GM12878 (cell line): ENCODE results near the gene CCDC57. TPM values are rescaled to one million over a fixed set of nuclear protein-coding genes. Genes with fewer than 3 reads are reported as not detected.

Experiments used
- ATAC-seq: fragments of 200-7000 bp; cut with Tn5 transposase; 3 replicates; pipeline ENCODE4 v1.9.1; 2020; ENCODE audit warnings: mild to moderate bottlenecking, moderate library complexity
- BruUV-seq: library from RNA; stranded (reverse); fragments of 400-500 nt; replicated peaks from 2 replicates; lab custom pipeline; 2021; lab: Mats Ljungman, UMichigan
- CTCF ChIA-PET: fragments of 300-600 bp; sonication (Branson Sonifier 250); formaldehyde crosslinking; extraction: SDS; loops from one replicate; lab custom pipeline; 2021; ENCODE audit warnings: inconsistent platforms; lab: Yijun Ruan, JAX
- POLR2A ChIA-PET: fragments of 350-600 bp; formaldehyde crosslinking; extraction: SDS; loops from one replicate; lab custom pipeline; 2021; ENCODE audit warnings: inconsistent platforms; lab: Charles Lee
- RAD21 ChIA-PET: fragments of 300-600 bp; sonication (Branson Sonifier 250); formaldehyde crosslinking; loops from one replicate; lab custom pipeline; 2023; ENCODE audit warnings: antibody characterized with exemption; ENCODE audit not compliant: unreplicated experiment; lab: Charles Lee
- SMC1A ChIA-PET: fragments of 300-600 bp; sonication (Branson Sonifier 250); formaldehyde crosslinking; loops from one replicate; lab custom pipeline; 2023; ENCODE audit not compliant: unreplicated experiment, uncharacterized antibody; lab: Charles Lee
- DNase-seq: peaks from one replicate; pipeline ENCODE4 v3.0.0-alpha.2; 2011; ENCODE audit warnings: low read depth, low spot score
- FAIRE-seq: peaks from 3 replicates; lab custom pipeline; 2011; peaks lifted over from hg19 to GRCh38; lab: Jason Lieb, UNC
- H2AFZ ChIP-seq: 2 replicates; pipeline ENCODE4 v1.6.0; 2011; ENCODE audit warnings: low read depth, low read length, control low read depth; ENCODE audit not compliant: control insufficient read depth
- H3K27ac ChIP-seq: 2 replicates; pipeline ENCODE4 v1.5.1; 2011; ENCODE audit warnings: control low read depth; ENCODE audit not compliant: control insufficient read depth, insufficient read depth
- H3K27me3 ChIP-seq, 2 experiments: replicated peaks in 1 of 2; 2 replicates each; pipeline versions ENCODE4 v1.6.0 to v1.6.1; 2011; ENCODE audit warnings: low read length in 1 of 2; ENCODE audit not compliant: control insufficient read depth in 2 of 2, insufficient read depth in 2 of 2
- H3K36me3 ChIP-seq, 2 experiments: 2 replicates each; pipeline ENCODE4 v1.5.1; 2011; ENCODE audit warnings: low read length in 1 of 2; ENCODE audit not compliant: control insufficient read depth in 2 of 2, insufficient read depth in 2 of 2
- H3K4me1 ChIP-seq: 2 replicates; pipeline ENCODE4 v1.6.1; 2011; ENCODE audit warnings: mild to moderate bottlenecking, low read length, moderate library complexity, mixed read lengths; ENCODE audit not compliant: control insufficient read depth, insufficient read depth
- H3K4me2 ChIP-seq: 2 replicates; pipeline ENCODE4 v1.6.0; 2011; ENCODE audit warnings: control low read depth; ENCODE audit not compliant: control insufficient read depth, insufficient read depth
- H3K4me3 ChIP-seq: fragments of 200-600 bp; sonication (generic); 2 replicates; pipeline ENCODE4 v1.5.1; 2016
- H3K79me2 ChIP-seq: 2 replicates; pipeline ENCODE4 v1.6.0; 2011; ENCODE audit warnings: low read length; ENCODE audit not compliant: control insufficient read depth, insufficient read depth
- H3K9ac ChIP-seq: 2 replicates; pipeline ENCODE4 v1.8.0; 2011; ENCODE audit warnings: low read length, control low read depth, mixed read lengths; ENCODE audit not compliant: control insufficient read depth, insufficient read depth
- H3K9me3 ChIP-seq: replicated peaks from 3 replicates; pipeline ENCODE4 v1.5.1; 2011; ENCODE audit warnings: mild to moderate bottlenecking, low read length; ENCODE audit not compliant: control insufficient read depth, insufficient read depth
- H4K20me1 ChIP-seq: 2 replicates; pipeline ENCODE4 v1.6.0; 2011; ENCODE audit not compliant: control insufficient read depth, insufficient read depth
- BMI1 ChIP-seq: fragments of 450-650 bp; IDR thresholded peaks from 2 replicates; pipeline ENCODE4 v1.6.1; 2016; ENCODE audit warnings: mild to moderate bottlenecking, moderate library complexity, borderline replicate concordance
- EP300 ChIP-seq, 2 experiments: fragments of 150-350 bp in 1 of 2; IDR thresholded peaks; 2 replicates each; pipeline ENCODE4 v1.6.1; 2011 to 2012; ENCODE audit warnings: low read depth in 2 of 2, low read length in 2 of 2, borderline replicate concordance in 1 of 2, improper control_type of control experiment in 1 of 2, inconsistent platforms in 1 of 2; ENCODE audit not compliant: control insufficient read depth in 1 of 2
- ESRRA ChIP-seq: IDR thresholded peaks from 2 replicates; pipeline ENCODE4 v1.6.1; 2012; ENCODE audit warnings: mild to moderate bottlenecking, low read length, improper control_type of control experiment
- EZH2 ChIP-seq: IDR thresholded peaks from 2 replicates; pipeline ENCODE4 v1.6.1; 2012; ENCODE audit warnings: low read depth, mild to moderate bottlenecking, control low read depth, inconsistent platforms, low read length, borderline replicate concordance; ENCODE audit not compliant: control insufficient read depth
- FOS ChIP-seq: IDR thresholded peaks from 3 replicates; pipeline ENCODE4 v1.6.1; 2011; ENCODE audit warnings: borderline replicate concordance; ENCODE audit not compliant: insufficient read length; ENCODE audit errors: extremely low read depth
- SREBF2 ChIP-seq: IDR thresholded peaks from 2 replicates; pipeline ENCODE4 v1.6.1; 2012; ENCODE audit warnings: mild to moderate bottlenecking, low read length
- TAF1 ChIP-seq: IDR thresholded peaks from 2 replicates; pipeline ENCODE4 v1.6.1; 2011; ENCODE audit warnings: mild to moderate bottlenecking, low read depth, low read length, borderline replicate concordance
- TARDBP ChIP-seq: IDR thresholded peaks from 2 replicates; pipeline ENCODE4 v1.6.1; 2016; ENCODE audit warnings: borderline replicate concordance
- TCF3 ChIP-seq: IDR thresholded peaks from 2 replicates; pipeline ENCODE4 v1.6.1; 2012; ENCODE audit warnings: low read depth, mild to moderate bottlenecking, low read length, borderline replicate concordance; ENCODE audit not compliant: insufficient read depth
- YY1 ChIP-seq: IDR thresholded peaks from 2 replicates; pipeline ENCODE4 v1.6.1; 2011; ENCODE audit warnings: low read depth, mild to moderate bottlenecking, low read length
- ZBED1 ChIP-seq: IDR thresholded peaks from 2 replicates; pipeline ENCODE4 v1.6.1; 2016; ENCODE audit warnings: borderline replicate concordance
- ZNF207 ChIP-seq: fragments of 450-650 bp; IDR thresholded peaks from 2 replicates; pipeline ENCODE4 v1.6.1; 2014; ENCODE audit warnings: antibody characterized with exemption, mild to moderate bottlenecking, borderline replicate concordance
- ZNF217 ChIP-seq: fragments of 450-650 bp; IDR thresholded peaks from 2 replicates; pipeline ENCODE4 v1.6.1; 2017; ENCODE audit warnings: antibody characterized with exemption, mild to moderate bottlenecking
- ZNF24 ChIP-seq: fragments of 450-650 bp; IDR thresholded peaks from 2 replicates; pipeline ENCODE4 v1.6.1; 2017; ENCODE audit warnings: antibody characterized with exemption, mild to moderate bottlenecking
- ZNF622 ChIP-seq: fragments of 450-650 bp; IDR thresholded peaks from 2 replicates; pipeline ENCODE4 v1.6.1; 2017; ENCODE audit warnings: mild to moderate bottlenecking, inconsistent platforms
- WGBS: methylation state at CpG from one replicate; pipeline ENCODE4 v1.1.6; 2016; ENCODE audit warnings: low lambda C conversion rate; ENCODE audit not compliant: insufficient replicate concordance, insufficient coverage; ENCODE audit errors: missing lambda C conversion rate; 5-methylcytosine and 5-hydroxymethylcytosine counted together
- in situ Hi-C: fragments of 300-500 bp; cut with MboI; formaldehyde crosslinking; loops from 9 replicates; pipeline ENCODE4 v1.14.3; 2018; ENCODE audit warnings: mixed read lengths
- intact Hi-C: fragments of 100-400 bp; cut with micrococcal nuclease; formaldehyde crosslinking; loops from one replicate; pipeline ENCODE4 v1.14.2; 2022; ENCODE audit not compliant: unreplicated experiment
- polyA plus RNA-seq, 11 experiments: library from polyadenylated mRNA; depleted of rRNA in 4 of 11; unstranded in 6 of 11; stranded (reverse) in 5 of 11; fragments of >200 nt; fragmentation: Nextera tagmentation in 4 of 11; fragmentation: Illumina TruSeq in 1 of 11; extraction: Ambion mirVana in 4 of 11; extraction: Trizol in 1 of 11; gene quantifications; 1 replicate in 1 of 11; 2 replicates in 10 of 11; pipeline versions ENCODE4 v1.2.1 to v1.2.3, GENCODE V29; 2011 to 2016; ENCODE audit warnings: inconsistent platforms in 2 of 11, missing spikeins in 2 of 11, low read depth in 1 of 11
- total RNA-seq, 4 experiments: library from RNA; depleted of rRNA in 3 of 4; stranded (reverse); fragments of >200 nt in 3 of 4; fragmentation: Illumina TruSeq in 1 of 4; extraction: Trizol in 1 of 4; gene quantifications; 2 replicates each; pipeline versions ENCODE4 v1.2.1 to v1.2.3, GENCODE V29; 2013 to 2021
- TF ChIP-seq, protein P1 (sequence below): fragments of 450-650 bp; IDR thresholded peaks from 2 replicates; pipeline ENCODE4 v1.6.1; 2017; ENCODE audit warnings: borderline replicate concordance

Gene CCDC57
- total and polyA plus RNA-seq, 10 of the 15 experiments (the other 5 are each of a cell fraction or from before 2014, with no cell fraction given) = 5.4 to 123 (median 45.8) TPM

DNA sequence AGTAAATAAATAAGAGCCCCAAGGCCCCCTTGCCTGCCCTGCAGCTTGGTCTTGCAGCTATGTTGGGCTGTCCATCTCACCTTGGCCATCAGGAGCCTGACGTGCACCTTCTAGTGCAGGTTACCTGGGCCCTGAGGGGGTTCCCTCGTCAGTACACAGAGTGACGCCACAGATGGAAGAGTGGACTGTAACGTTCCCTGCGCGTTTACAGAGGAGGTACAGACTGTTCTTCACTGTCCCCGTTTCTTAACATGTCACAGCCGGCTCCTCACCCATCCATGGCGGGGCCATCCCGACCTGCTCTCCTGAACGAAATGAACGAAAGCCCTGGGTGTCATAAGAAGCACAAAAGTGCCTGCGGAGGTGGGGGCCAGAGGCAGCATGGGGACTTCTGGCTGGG is 98.7 kb downstream of the CCDC57 start:
- no TSS peak for BruUV-seq
- DNase-seq = no peak
- H3K36me3 ChIP-seq = no peaks in the 10 kb centered on the region
- H3K79me2 ChIP-seq = no peaks in the 10 kb centered on the region
- H3K4me1 ChIP-seq = no peaks in the 10 kb centered on the region
- intact Hi-C loops (no loop called here), in situ Hi-C loops (no loop called here)
- SMC1A ChIA-PET = no interaction called here
- no peak overlapping the region for H2AFZ ChIP-seq
- no peak for ATAC-seq
- H3K4me2 ChIP-seq = no peak overlapping the region
- no peaks in the 10 kb centered on the region for H3K9me3 ChIP-seq
- CTCF ChIA-PET = no interaction called here
- no peak overlapping the region for H3K27ac ChIP-seq
- TF ChIP-seq BMI1 = no peak
- no peak for TF ChIP-seq EZH2
- no peak for TF ChIP-seq TAF1
- no peak for TF ChIP-seq SREBF2
- TF ChIP-seq FOS = no peak
- TF ChIP-seq TCF3 = no peak
- TF ChIP-seq, protein P1, sequence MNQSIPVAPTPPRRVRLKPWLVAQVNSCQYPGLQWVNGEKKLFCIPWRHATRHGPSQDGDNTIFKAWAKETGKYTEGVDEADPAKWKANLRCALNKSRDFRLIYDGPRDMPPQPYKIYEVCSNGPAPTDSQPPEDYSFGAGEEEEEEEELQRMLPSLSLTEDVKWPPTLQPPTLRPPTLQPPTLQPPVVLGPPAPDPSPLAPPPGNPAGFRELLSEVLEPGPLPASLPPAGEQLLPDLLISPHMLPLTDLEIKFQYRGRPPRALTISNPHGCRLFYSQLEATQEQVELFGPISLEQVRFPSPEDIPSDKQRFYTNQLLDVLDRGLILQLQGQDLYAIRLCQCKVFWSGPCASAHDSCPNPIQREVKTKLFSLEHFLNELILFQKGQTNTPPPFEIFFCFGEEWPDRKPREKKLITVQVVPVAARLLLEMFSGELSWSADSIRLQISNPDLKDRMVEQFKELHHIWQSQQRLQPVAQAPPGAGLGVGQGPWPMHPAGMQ = no peak
- TF ChIP-seq ZNF622 = no peak
- no peak for TF ChIP-seq ESRRA
- no peak for TF ChIP-seq TARDBP
- TF ChIP-seq ZBED1 = no peak
- no peak for TF ChIP-seq ZNF207
- TF ChIP-seq EP300 (IDR thresholded peaks at IDR 0.05; ENCODE audit: borderline replicate concordance in 1 of 2, control insufficient read depth in 1 of 2, low read depth in 2 of 2, low read length in 2 of 2) = no peak
- no peak for TF ChIP-seq ZNF24
- TF ChIP-seq YY1 = no peak
- TF ChIP-seq ZNF217 = no peak
- RAD21 ChIA-PET = no interaction called here
- WGBS = 82% methylated on average over 13 of the region's 13 CpGs
- no peak overlapping the region for H3K9ac ChIP-seq
- H4K20me1 ChIP-seq = no peaks in the 10 kb centered on the region
- H3K4me3 ChIP-seq = no peak overlapping the region
- no peak for FAIRE-seq
- H3K27me3 ChIP-seq = no peaks in the 10 kb centered on the region
- POLR2A ChIA-PET = no interaction called here
